GM12891 (cell line): ENCODE results near the gene SRRM2.

Source experiments
- POLR2A ChIP-seq: IDR thresholded peaks from 2 replicates; pipeline ENCODE4 v1.6.1; 2011; ENCODE audit warnings: low read depth, low read length, control low read depth
- POLR2AphosphoS5 ChIP-seq: IDR thresholded peaks from 2 replicates; pipeline ENCODE4 v1.6.1; 2011; ENCODE audit warnings: low read depth, low read length, control low read depth
- POU2F2 ChIP-seq: IDR thresholded peaks from 2 replicates; pipeline ENCODE4 v1.6.1; 2011; ENCODE audit warnings: low read depth, mild to moderate bottlenecking, control low read depth, low read length, moderate library complexity
- SPI1 ChIP-seq: IDR thresholded peaks from 2 replicates; pipeline ENCODE4 v1.6.1; 2011; ENCODE audit warnings: low read depth, low read length, control low read depth
- TAF1 ChIP-seq: IDR thresholded peaks from 2 replicates; pipeline ENCODE4 v1.6.1; 2011; ENCODE audit warnings: low read depth, low read length, control low read depth

- TF ChIP-seq POLR2AphosphoS5 (peak; percentile 78), SPI1 (no peak), POLR2A (no peak; the same call in 1 of the 2 replicates), TAF1 (no peak), POU2F2 (no peak)
These were observed 17.9 kb downstream of the SRRM2 start for GRCh38 chr16:2770057-2770951.
